DMS 273 (cell line): ENCODE measurements around the gene PSMA6.
A peak's percentile ranks its signal among the peaks of the same experiment; 100 is the strongest.
"Not testable (repeated sequence)": the region's sequence is repeated elsewhere in the genome, so short reads cannot be mapped to it uniquely, and the experiment has no call there.

Source experiments
- DNase-seq: peaks from one replicate; lab custom pipeline; 2025; ENCODE audit not compliant: unreplicated experiment; lab: John Stamatoyannopoulos, UW

Gene PSMA6

GRCh38 chr14:35319509-35319908, 27.3 kb downstream of the PSMA6 start:
- no peak for DNase-seq

GRCh38 chr14:35320472-35320871, 28.3 kb downstream of the PSMA6 start:
- DNase-seq: no peak

- DNase-seq: no peak
Measured at GRCh38 chr14:35326375-35326774, 34.2 kb downstream of the PSMA6 start.

- DNase-seq: peak; percentile 14
Measured at GRCh38 chr14:35331605-35332516, 39.7 kb downstream of the PSMA6 start.

GRCh38 chr14:35332517-35333263, 40.5 kb downstream of the PSMA6 start:
- peak; percentile 50 for DNase-seq

GRCh38 chr14:35333264-35333730, 41.1 kb downstream of the PSMA6 start:
- no peak for DNase-seq

- DNase-seq: no peak
Measured at GRCh38 chr14:35333797-35334743, 41.9 kb downstream of the PSMA6 start.

GRCh38 chr14:35335388-35336092, 43.4 kb downstream of the PSMA6 start:
- peak; percentile 51 for DNase-seq

- DNase-seq: not testable (repeated sequence)
Measured at GRCh38 chr14:35336171-35336493, 44.0 kb downstream of the PSMA6 start.

GRCh38 chr14:35336494-35337268, 44.5 kb downstream of the PSMA6 start:
- peak; percentile 69 for DNase-seq

GRCh38 chr14:35337269-35338255, 45.4 kb downstream of the PSMA6 start:
- DNase-seq: no peak

GRCh38 chr14:35338731-35339405, 46.7 kb downstream of the PSMA6 start:
- DNase-seq: no peak

GRCh38 chr14:35339761-35340406, 47.7 kb downstream of the PSMA6 start:
- no peak for DNase-seq

GRCh38 chr14:35340616-35341453, 48.7 kb downstream of the PSMA6 start:
- DNase-seq: no peak

- DNase-seq: no peak
Measured at GRCh38 chr14:35341454-35341750, 49.2 kb downstream of the PSMA6 start.

GRCh38 chr14:35341751-35342488, 49.7 kb downstream of the PSMA6 start:
- peak; percentile 99 for DNase-seq
